ENCODE measurements around the gene CCDC192.

Gene CCDC192

DNA sequence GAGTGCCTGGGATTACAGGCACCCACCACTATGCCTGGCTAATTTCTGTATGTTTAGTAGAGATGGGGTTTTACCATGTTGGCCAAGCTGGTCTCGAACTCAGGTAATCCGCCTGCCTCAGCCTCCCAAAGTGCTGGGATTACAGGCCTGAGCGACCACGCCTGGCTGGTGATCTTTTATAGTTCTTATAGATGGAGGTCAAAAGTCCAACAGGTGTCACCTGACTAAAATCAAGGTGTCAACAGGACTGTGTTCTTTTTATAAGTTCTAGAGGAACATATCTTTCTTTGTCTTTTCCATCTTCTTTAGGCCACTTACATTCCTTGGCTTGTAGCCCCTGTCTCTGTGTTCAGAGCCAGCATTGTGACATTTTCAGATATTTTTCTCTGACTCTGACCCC is 224.9 kb downstream of the CCDC192 start:
- no peak for FAIRE-seq

DNA sequence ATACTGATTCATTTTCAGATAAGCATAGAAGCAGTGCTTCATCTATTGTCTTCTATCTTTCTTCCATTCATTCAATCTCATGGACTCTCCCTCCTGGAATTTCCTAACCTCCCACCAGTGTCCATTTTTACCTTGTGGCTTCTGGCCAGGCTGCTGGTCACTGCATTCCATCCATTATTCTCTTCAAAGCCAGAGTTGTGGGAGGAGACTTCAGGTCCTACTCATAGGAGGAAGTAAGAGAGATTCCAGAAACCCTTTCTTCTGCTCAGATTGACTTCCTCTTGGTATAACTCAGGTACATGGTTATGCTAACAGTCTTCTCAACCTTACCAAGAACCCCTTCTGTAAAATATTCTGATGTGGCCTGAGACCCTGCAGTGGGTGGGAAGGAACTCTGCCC is 227.1 kb downstream of the CCDC192 start:
- no peak for FAIRE-seq

DNA sequence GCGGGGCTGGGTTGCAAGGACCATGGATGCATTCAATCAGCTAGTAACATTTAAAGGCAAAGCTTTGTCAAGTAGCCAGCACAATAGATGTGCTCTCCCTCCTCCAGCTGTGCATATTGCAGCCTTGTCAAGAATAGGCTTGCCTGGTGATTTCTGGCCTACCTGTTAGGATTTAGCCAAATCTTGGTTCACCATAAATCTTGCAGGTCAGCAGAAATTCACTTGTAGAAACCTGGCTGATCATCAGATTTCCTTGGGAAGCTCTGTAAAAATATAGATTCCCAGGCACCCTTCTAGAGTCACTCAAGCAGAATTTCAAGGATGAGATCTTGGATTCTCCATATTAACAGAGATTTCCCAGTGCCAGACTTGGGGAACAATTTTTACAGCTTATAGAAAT is 228.2 kb downstream of the CCDC192 start:
- no peak for FAIRE-seq

DNA sequence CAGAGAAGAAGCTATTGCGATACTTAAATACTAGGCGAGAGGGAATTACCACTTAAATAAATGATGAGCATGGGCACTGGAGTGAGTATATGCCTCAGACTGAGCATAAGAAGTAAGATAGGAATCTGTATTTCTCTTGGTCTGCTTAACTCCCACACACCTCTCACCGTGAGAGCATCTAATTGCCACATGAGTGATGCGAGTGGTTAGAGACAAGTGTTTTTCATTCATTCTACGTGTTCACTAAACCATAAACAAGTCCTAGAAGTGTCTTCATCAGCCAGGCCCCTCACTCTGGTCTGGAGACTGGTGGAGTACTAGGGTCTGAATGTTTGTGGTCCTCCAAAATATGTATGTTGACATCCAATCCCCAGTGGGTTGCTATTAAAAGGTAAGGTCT is 230.2 kb downstream of the CCDC192 start:
- FAIRE-seq = no peak

DNA sequence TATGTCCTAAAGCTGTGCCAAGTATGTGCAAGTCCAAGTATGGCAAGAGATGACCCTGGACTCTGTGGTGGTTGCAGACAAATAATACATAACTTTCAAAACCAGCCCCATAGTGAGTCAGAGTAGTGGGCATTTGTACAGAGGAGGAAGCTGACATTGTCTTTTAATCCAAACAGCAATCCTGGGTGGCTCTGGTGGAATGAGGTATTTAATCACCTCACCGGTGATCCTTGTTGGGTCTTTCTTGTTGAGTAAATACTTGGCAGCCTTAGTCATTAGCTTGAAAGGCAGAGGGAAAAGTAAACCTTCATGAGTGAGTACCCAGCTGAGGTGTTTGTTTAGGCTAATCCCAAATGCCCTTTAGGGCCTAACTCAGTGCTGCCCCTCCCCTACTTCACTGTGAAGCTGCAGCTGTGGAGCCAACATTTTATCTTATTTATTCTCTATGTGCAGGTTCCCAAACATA is 231.6 kb downstream of the CCDC192 start:
- FAIRE-seq = no peak

DNA sequence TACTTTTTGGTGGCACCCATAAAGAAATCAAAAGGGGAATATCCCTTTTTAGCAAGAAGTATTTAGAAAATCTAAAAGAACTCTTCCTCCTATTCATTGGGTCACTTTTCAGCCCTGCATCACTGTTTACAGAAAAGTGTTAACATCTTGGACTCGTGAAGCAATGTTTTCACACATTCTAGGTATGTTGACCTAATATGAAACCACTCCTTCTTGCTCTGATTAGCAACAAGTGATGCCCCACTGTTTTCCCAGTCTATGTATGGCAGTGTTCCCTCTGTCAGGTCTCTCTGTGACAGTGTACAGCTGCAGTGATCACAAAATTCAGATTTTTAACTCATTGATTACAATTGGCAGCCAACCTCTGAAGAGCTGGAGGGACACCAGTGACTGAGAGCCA is 232.2 kb downstream of the CCDC192 start:
- FAIRE-seq = no peak

DNA sequence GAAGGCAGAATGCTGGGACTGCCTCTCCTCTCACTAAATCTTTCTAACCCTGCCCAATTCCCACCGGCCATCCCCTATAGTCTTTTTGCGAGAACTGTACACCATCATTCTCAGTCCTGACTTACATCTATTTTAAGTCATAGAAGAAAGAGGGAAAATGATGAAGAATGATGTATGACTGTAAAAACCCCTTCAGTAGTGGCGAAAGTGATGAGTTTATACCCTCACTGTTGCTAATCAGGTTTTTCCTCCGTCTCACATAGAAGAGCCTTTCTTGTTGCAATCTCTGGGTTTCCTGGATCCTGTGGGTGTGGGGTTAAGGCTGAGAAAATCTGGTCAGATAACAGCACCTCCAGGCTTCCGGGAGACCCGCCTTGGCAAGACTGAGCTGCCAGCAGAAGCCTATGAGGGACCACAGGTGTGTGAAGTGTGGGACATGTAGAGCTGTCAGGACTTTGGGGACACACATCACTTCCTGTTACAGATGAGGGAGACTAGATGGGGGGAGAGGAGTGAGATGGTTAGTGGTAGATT is 233.3 kb downstream of the CCDC192 start:
- no peak for FAIRE-seq

DNA sequence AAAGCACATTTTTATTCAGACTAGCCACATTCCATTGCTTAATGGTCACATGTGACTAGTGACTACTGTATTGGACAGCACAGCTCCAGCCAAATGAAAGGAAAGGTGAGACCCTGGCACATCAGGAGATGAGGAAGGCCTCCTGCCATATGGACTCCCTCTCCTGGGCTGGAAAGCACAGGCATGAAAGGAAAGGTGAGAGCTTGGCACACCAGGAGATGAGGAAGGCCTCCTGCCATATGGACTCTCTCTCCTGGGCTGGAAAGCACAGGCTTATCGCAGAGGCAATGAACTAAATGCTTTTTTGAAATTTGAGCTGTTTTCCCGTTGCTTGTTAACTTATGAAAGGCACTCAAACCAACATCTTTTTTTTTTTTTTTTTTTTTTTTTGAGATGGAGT is 235.6 kb downstream of the CCDC192 start:
- no peak for FAIRE-seq

DNA sequence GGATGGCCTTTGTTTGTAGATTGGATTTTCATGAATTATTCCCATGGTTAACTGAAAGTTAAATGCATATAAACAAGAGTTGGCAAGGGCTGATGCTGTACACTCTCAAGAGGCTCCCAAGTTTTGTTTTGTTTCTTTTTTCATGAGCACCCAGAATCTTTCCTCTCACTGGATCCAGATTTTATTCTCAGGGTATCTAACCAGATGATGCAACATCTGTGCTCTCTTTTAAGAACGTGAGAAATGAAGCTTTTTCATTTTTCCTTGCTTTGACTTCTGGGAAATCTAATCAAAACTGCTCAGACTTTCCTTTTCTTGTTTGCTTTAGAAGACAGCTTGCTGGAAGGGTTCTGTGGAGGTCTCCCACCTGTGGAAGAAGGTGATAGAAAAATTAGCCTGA is 237.7 kb downstream of the CCDC192 start:
- no peak for FAIRE-seq

DNA sequence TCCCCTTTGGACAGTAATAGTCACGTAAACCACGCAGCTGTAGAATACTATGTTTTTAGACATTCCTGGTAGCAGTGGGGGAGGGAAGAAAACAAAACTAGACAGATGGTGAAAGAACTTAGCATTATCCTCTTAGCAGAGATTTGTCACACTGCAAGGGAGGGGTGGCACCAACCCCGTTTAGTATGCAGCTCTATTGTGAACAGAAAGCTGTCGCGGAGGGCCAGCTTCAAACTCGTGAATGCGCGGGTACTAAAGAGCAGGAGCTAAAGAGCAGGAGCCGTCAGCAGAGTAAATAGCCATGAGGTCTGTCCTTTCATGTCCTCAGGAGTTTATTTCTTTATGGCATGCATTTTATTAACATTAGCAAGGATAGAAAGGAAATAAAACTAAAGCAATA is 238.5 kb downstream of the CCDC192 start:
- no peak for FAIRE-seq

DNA sequence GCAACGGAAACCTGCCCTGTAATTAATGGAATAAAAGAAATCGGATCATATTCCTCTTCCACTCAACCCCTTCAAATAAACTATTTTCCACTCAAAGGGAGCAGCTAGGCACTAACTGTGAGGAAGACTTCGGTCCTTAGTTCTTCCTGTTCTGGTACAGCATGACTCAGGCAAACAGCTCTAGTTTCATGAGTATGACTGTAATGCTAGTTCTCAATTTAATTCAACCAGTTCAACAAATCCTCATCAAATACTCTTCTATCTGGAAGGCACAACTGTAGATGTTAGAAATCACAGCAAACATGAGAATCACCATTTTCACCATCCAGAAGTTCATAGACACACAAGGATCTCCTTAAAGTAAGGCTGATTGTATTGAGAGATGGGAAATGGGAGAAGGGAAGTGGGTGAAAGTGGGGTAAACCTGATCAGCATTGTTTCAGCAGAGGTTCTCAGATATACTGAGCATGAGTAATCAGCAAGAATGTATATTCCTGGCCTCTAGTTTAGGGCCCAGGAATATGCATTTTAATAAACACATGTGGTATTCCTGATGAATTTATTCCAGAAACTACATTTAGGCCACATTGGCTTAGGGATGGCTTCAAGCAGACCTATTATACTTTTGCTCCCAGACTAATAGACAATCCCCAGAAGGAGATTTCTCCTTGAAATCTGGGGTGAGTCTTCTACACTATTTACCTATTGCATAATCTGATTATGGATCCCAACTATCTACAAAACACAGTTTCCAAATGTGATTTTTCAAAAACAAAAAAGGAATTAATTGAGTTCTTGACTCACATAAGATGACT is 239.3 kb downstream of the CCDC192 start:
- no peak for FAIRE-seq

DNA sequence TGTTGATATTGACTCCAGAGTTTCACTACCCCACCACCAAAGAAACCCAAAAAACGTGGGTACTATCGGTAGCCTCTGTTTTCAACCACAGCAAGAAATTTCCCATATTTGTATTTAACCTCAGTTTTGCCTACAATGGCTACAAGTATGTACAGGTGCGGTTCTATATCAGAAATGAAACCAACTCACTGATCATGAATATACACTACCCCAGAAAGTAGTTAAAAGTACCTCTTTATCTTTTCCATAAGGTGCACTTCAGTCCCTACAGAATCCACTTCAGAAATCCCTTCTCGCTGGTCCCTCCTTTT is 239.8 kb downstream of the CCDC192 start:
- no peak for FAIRE-seq

DNA sequence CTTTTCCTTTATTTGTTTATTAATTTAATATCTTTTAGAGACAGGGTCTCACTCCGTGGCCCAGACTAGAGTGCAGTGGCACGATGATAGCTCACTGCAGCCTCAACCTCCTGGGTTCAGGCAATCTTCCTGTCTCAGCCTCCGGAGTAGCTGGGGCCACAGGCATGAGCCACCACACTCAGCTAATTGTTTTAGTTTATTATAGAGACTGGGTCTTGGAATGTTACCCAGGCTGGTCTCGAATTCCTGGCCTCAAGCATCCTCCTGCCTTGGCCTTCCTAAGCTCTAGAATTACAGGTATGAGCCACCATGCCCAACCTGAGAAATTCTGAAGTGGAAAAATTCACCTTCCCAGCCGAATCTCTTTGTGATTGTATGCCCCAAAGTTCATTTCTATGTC is 240.9 kb downstream of the CCDC192 start:
- no peak for FAIRE-seq

DNA sequence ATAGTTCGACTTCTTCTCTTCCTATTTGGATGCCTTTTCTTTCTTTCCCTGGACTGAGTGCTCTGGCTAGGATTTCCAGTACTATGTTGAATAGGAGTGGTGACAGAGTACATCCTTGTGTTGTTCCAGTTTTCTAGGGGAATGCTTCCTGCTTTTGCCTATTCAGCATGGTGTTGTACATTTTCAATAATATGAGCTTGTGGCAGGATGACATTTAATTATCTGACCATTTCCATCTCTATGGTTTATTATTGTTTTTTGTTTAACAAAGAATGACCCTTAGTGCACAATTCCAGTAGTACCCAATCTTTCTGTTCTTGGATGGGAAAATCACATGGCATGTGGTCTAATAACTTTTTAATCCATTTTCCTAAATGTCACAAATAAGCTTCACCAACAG is 244.8 kb downstream of the CCDC192 start:
- no peak for FAIRE-seq

DNA sequence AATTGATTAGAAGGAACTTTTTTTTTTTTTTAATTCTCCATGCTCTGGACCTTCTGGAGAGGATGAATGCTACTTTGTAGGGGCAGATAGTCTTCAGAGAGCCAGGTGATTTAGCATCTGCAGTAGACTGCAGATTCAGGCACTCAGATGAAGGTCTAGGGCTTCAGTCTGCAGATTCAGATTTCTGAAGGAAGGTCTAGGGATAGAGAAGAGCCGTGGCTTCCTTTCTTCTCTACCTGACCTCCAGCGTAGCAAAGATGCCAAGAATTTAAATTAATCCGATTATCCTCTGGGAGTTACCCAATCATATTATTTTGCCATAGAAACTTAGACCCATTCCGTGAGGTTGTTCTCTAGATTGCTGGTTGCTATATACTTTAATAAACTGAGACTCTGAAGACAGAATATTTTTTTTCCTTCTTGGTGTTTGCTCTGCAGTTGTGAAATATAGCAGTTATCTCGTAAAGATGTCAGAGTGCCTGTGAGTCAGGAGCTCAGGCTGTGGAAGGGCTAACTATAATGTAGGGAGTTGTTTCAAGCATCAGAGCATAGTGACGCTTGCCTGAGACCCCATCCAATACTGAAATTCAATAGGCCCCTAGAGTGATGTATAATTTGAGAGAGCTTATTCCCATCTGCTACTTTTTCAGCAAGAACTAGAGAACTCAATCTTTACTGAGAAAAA is 247.7 kb downstream of the CCDC192 start:
- no peak for FAIRE-seq

DNA sequence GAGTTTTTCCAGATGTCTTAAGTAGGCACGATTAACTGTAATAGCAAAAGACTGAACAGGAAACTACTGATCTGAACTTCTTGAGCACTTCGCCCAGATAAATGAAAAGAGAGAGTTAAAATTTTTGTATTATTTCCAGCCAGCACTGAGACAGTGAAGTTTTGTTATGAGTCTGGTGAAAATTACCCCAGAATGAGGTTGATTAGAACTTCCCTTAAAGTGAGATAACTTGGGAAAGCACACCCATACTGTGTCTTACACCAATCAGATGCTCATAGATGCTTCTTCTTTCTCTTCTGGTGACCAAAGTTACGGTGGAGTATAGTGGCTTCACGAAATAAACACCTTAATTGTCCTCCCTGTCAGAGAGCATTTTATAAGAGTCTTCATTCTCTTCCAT is 248.6 kb downstream of the CCDC192 start:
- no peak for FAIRE-seq

DNA sequence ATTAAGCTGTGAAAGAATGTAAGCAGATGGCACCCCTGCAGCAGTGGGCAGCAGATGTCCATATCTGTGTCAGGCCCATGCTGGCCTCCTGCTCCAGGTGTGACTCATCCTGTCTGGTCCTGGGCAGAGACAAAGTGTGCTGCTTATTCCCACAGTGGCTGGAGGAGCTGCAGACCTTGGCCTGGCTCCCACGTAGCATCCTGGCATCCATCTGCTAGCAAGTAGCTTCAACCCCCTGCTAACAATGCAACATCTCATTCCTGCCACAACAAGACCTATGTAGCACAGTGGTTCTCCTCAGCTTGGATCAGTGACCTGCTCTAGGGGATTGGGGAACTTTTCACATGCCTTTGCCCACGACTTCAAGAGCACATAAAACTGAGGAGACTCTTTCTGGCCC is 254.0 kb downstream of the CCDC192 start:
- no peak for FAIRE-seq

DNA sequence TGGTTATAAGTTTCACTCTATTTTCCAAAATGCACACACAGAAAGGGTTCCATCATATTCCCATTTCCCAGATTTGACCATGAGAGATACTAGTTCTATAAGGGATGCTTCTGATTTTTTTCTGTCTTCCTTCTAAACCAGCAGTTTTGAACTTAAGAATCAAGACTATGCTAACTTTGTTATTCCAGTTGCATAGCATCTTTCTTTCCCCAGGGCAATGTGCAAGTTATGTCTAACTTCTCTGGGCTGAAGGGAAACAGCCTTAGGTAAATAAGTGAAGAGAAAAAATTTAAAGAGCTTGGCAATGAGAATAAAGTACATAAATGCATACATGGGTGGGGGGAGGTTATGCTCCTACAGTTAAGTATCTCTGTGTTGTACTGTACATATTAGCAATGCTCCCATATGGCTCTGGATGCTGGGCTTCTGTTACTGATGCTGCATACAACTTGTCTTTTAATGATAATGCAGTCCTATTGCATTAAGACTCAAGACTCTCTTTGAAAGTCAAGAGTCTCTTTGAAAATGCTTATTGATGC is 254.6 kb downstream of the CCDC192 start:
- FAIRE-seq = no peak

DNA sequence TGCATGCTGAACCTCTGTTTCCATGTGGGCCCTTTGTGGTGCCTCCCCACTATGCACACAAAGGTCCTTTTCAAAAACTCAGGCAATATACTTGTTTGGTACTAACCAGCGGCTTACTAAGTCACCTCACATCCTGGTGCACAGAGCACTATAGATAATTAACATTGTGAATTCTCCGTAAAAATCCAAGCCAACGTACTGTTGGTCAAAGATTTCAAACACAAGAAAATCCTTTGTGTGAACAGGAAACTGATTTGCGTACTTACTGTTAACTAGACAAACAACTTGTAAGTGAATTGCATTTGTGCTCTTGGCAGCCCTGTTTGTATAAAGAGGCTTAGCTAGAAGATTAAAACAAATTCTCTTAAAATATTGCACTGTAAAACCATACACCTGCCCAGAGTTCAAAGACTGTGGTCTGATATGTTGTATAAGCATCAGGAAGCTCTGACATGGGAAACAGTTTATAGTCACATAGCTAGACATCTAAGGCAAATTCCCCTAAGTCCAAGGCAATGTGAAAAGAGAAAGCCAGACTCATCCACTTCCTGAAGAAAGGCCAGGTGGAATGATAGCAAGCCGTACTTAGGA is 255.3 kb downstream of the CCDC192 start:
- FAIRE-seq = peak; percentile 94

DNA sequence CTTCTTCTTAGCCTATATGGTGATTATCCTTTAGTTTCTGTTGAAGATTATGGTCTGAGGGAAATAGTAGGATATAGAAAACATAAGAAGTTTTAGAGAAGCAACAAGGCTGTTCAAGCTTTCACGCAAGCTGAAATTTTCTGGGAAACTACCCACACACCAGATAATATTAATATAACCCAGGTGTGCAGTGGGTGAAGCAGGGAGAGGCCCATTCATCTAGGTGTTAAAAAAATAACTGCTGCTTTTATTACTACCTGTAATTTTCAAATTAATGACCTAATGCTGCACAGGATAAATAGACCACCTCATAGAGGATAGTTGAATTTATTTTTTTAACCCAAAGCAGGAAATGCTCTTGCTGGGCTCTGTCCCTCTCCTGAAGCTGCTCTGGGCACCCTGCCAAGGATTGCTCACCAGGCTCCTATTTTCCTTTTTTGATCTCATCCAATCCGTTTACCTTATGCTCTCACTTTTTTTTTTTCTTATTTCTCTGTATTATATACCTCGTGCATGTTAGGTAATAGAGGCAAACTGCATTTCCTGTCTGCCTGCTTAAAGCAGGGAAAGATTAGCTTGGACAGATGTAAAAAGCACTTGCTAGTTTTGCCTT is 256.1 kb downstream of the CCDC192 start:
- no peak for FAIRE-seq

DNA sequence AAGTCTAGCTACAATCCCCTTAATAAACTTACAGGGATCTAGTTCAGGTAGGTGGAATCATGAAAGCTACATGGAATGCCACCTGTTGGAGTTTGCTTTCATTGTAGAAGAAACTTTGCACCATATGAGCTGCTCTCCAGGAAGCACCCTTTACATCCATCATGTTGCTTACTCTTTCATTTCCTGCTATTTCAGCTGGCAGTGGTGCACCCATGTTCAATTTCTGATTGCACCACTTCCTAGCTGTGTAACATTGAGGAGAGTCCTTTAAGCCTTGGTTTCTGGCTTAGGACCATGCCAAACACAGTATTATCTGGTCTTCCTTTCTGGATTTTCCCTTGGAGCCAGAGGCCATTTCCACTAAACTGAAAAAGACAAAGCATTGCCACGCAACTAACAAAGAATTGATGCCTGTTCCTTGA is 257.1 kb downstream of the CCDC192 start:
- no peak for FAIRE-seq

DNA sequence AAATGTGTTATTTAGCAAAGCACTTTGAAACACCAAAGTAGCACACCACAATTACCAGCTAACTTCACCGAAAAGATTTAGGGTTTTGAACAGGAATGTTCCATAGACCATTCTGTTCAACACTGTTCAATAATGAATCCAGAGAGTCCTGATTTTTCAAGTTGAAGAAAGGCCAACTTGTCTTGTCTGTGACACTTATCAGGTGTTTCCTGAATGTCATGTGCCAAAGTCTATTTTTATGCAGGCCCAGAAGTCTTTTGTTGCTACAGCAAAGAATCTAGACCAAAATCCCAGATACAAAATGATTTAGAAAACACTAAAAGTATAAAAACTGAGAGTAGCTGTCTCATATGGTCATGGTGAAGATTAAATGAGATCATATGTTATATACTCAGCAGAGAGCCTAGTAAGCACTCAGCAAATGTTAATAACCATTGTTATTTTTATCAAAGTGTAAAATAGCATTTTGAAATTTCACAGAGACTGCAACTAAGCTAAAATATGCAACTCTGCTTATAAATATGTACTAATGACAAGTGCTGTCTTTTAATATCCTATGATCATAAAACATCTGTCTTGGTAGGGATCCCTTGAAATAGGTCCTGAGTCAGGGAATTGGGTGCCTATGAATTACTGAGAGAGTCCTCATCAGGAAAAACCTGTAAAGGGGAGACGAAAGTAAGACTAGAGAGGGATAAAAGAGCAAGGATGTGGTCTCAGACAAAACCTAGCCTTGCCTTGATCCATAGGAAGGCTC is 258.0 kb downstream of the CCDC192 start:
- FAIRE-seq = no peak

Measured in colon (tissue), 2 donors.